GM12878 (cell line): ENCODE data around the gene TRIM71. TPM values are rescaled to one million over a fixed set of nuclear protein-coding genes. Genes with fewer than 3 reads are reported as not detected.

Experiments used
- ATAC-seq: fragments of 200-7000 bp; cut with Tn5 transposase; 3 replicates; pipeline ENCODE4 v1.9.1; 2020; ENCODE audit warnings: mild to moderate bottlenecking, moderate library complexity
- BruUV-seq: library from RNA; stranded (reverse); fragments of 400-500 nt; replicated peaks from 2 replicates; lab custom pipeline; 2021; lab: Mats Ljungman, UMichigan
- CTCF ChIA-PET: fragments of 300-600 bp; sonication (Branson Sonifier 250); formaldehyde crosslinking; extraction: SDS; loops from one replicate; lab custom pipeline; 2021; ENCODE audit warnings: inconsistent platforms; lab: Yijun Ruan, JAX
- POLR2A ChIA-PET: fragments of 350-600 bp; formaldehyde crosslinking; extraction: SDS; loops from one replicate; lab custom pipeline; 2021; ENCODE audit warnings: inconsistent platforms; lab: Charles Lee
- RAD21 ChIA-PET: fragments of 300-600 bp; sonication (Branson Sonifier 250); formaldehyde crosslinking; loops from one replicate; lab custom pipeline; 2023; ENCODE audit warnings: antibody characterized with exemption; ENCODE audit not compliant: unreplicated experiment; lab: Charles Lee
- SMC1A ChIA-PET: fragments of 300-600 bp; sonication (Branson Sonifier 250); formaldehyde crosslinking; loops from one replicate; lab custom pipeline; 2023; ENCODE audit not compliant: unreplicated experiment, uncharacterized antibody; lab: Charles Lee
- DNase-seq: peaks from one replicate; pipeline ENCODE4 v3.0.0-alpha.2; 2011; ENCODE audit warnings: low read depth, low spot score
- FAIRE-seq: peaks from 3 replicates; lab custom pipeline; 2011; peaks lifted over from hg19 to GRCh38; lab: Jason Lieb, UNC
- H2AFZ ChIP-seq: 2 replicates; pipeline ENCODE4 v1.6.0; 2011; ENCODE audit warnings: low read depth, low read length, control low read depth; ENCODE audit not compliant: control insufficient read depth
- H3K27ac ChIP-seq: 2 replicates; pipeline ENCODE4 v1.5.1; 2011; ENCODE audit warnings: control low read depth; ENCODE audit not compliant: control insufficient read depth, insufficient read depth
- H3K27me3 ChIP-seq, 2 experiments: replicated peaks in 1 of 2; 2 replicates each; pipeline versions ENCODE4 v1.6.0 to v1.6.1; 2011; ENCODE audit warnings: low read length in 1 of 2; ENCODE audit not compliant: control insufficient read depth in 2 of 2, insufficient read depth in 2 of 2
- H3K36me3 ChIP-seq, 2 experiments: 2 replicates each; pipeline ENCODE4 v1.5.1; 2011; ENCODE audit warnings: low read length in 1 of 2; ENCODE audit not compliant: control insufficient read depth in 2 of 2, insufficient read depth in 2 of 2
- H3K4me1 ChIP-seq: 2 replicates; pipeline ENCODE4 v1.6.1; 2011; ENCODE audit warnings: mild to moderate bottlenecking, low read length, moderate library complexity, mixed read lengths; ENCODE audit not compliant: control insufficient read depth, insufficient read depth
- H3K4me2 ChIP-seq: 2 replicates; pipeline ENCODE4 v1.6.0; 2011; ENCODE audit warnings: control low read depth; ENCODE audit not compliant: control insufficient read depth, insufficient read depth
- H3K4me3 ChIP-seq: fragments of 200-600 bp; sonication (generic); 2 replicates; pipeline ENCODE4 v1.5.1; 2016
- H3K79me2 ChIP-seq: 2 replicates; pipeline ENCODE4 v1.6.0; 2011; ENCODE audit warnings: low read length; ENCODE audit not compliant: control insufficient read depth, insufficient read depth
- H3K9ac ChIP-seq: 2 replicates; pipeline ENCODE4 v1.8.0; 2011; ENCODE audit warnings: low read length, control low read depth, mixed read lengths; ENCODE audit not compliant: control insufficient read depth, insufficient read depth
- H3K9me3 ChIP-seq: replicated peaks from 3 replicates; pipeline ENCODE4 v1.5.1; 2011; ENCODE audit warnings: mild to moderate bottlenecking, low read length; ENCODE audit not compliant: control insufficient read depth, insufficient read depth
- H4K20me1 ChIP-seq: 2 replicates; pipeline ENCODE4 v1.6.0; 2011; ENCODE audit not compliant: control insufficient read depth, insufficient read depth
- BACH1 ChIP-seq: fragments of 450-650 bp; IDR thresholded peaks from 2 replicates; pipeline ENCODE4 v1.6.1; 2017; ENCODE audit warnings: mild to moderate bottlenecking, borderline replicate concordance
- ESRRA ChIP-seq: IDR thresholded peaks from 2 replicates; pipeline ENCODE4 v1.6.1; 2012; ENCODE audit warnings: mild to moderate bottlenecking, low read length, improper control_type of control experiment
- GATAD2B ChIP-seq: fragments of 450-650 bp; conservative IDR thresholded peaks from 2 replicates; pipeline ENCODE4 v1.6.1; 2017; ENCODE audit warnings: low read depth, mild to moderate bottlenecking, moderate library complexity
- HDAC2 ChIP-seq: fragments of 200-600 bp; sonication (generic); IDR thresholded peaks from 2 replicates; pipeline ENCODE4 v1.6.1; 2017
- MEF2A ChIP-seq: IDR thresholded peaks from 2 replicates; pipeline ENCODE4 v1.6.1; 2011; ENCODE audit warnings: low read depth, mild to moderate bottlenecking, low read length, moderate library complexity; ENCODE audit not compliant: insufficient read depth
- MXI1 ChIP-seq: fragments of 150-350 bp; IDR thresholded peaks from 2 replicates; pipeline ENCODE4 v1.6.1; 2011; ENCODE audit warnings: low read depth, mild to moderate bottlenecking, inconsistent platforms, low read length, improper control_type of control experiment
- NFXL1 ChIP-seq: fragments of 450-650 bp; IDR thresholded peaks from 2 replicates; pipeline ENCODE4 v1.6.1; 2017; ENCODE audit warnings: antibody characterized with exemption, mild to moderate bottlenecking, borderline replicate concordance
- NR2F1 ChIP-seq: fragments of 450-650 bp; conservative IDR thresholded peaks from 2 replicates; pipeline ENCODE4 v1.6.1; 2017; ENCODE audit warnings: mild to moderate bottlenecking
- PAX5 ChIP-seq: IDR thresholded peaks from 2 replicates; pipeline ENCODE4 v1.6.1; 2011; ENCODE audit warnings: low read depth, low read length, borderline replicate concordance
- POLR2A ChIP-seq: IDR thresholded peaks from 2 replicates; pipeline ENCODE4 v1.6.1; 2011; ENCODE audit warnings: low read depth, mild to moderate bottlenecking, low read length
- RBBP5 ChIP-seq: fragments of 200-600 bp; sonication (generic); conservative IDR thresholded peaks from 2 replicates; pipeline ENCODE4 v1.6.1; 2016
- SMAD1 ChIP-seq: fragments of 450-650 bp; IDR thresholded peaks from 2 replicates; pipeline ENCODE4 v1.6.1; 2018; ENCODE audit warnings: mild to moderate bottlenecking, low read depth; ENCODE audit not compliant: partially characterized antibody
- SRF ChIP-seq, 2 experiments: IDR thresholded peaks; 2 replicates each; pipeline ENCODE4 v1.6.1; 2011; ENCODE audit warnings: low read depth in 2 of 2, low read length in 2 of 2, mild to moderate bottlenecking in 1 of 2, moderate library complexity in 1 of 2
- STAT1 ChIP-seq: fragments of 450-650 bp; conservative IDR thresholded peaks from 2 replicates; pipeline ENCODE4 v1.6.1; 2014; ENCODE audit warnings: antibody characterized with exemption, mild to moderate bottlenecking
- TBL1XR1 ChIP-seq: IDR thresholded peaks from 2 replicates; pipeline ENCODE4 v1.6.1; 2012; ENCODE audit warnings: low read depth, low read length, improper control_type of control experiment
- YY1 ChIP-seq: IDR thresholded peaks from 2 replicates; pipeline ENCODE4 v1.6.1; 2011; ENCODE audit warnings: low read depth, mild to moderate bottlenecking, low read length
- WGBS: methylation state at CpG from one replicate; pipeline ENCODE4 v1.1.6; 2016; ENCODE audit warnings: low lambda C conversion rate; ENCODE audit not compliant: insufficient replicate concordance, insufficient coverage; ENCODE audit errors: missing lambda C conversion rate; 5-methylcytosine and 5-hydroxymethylcytosine counted together
- in situ Hi-C: fragments of 300-500 bp; cut with MboI; formaldehyde crosslinking; loops from 9 replicates; pipeline ENCODE4 v1.14.3; 2018; ENCODE audit warnings: mixed read lengths
- intact Hi-C: fragments of 100-400 bp; cut with micrococcal nuclease; formaldehyde crosslinking; loops from one replicate; pipeline ENCODE4 v1.14.2; 2022; ENCODE audit not compliant: unreplicated experiment
- polyA plus RNA-seq, 11 experiments: library from polyadenylated mRNA; depleted of rRNA in 4 of 11; unstranded in 6 of 11; stranded (reverse) in 5 of 11; fragments of >200 nt; fragmentation: Nextera tagmentation in 4 of 11; fragmentation: Illumina TruSeq in 1 of 11; extraction: Ambion mirVana in 4 of 11; extraction: Trizol in 1 of 11; gene quantifications; 1 replicate in 1 of 11; 2 replicates in 10 of 11; pipeline versions ENCODE4 v1.2.1 to v1.2.3, GENCODE V29; 2011 to 2016; ENCODE audit warnings: inconsistent platforms in 2 of 11, missing spikeins in 2 of 11, low read depth in 1 of 11
- total RNA-seq, 4 experiments: library from RNA; depleted of rRNA in 3 of 4; stranded (reverse); fragments of >200 nt in 3 of 4; fragmentation: Illumina TruSeq in 1 of 4; extraction: Trizol in 1 of 4; gene quantifications; 2 replicates each; pipeline versions ENCODE4 v1.2.1 to v1.2.3, GENCODE V29; 2013 to 2021
- TF ChIP-seq, protein P1 (sequence below): fragments of 450-650 bp; IDR thresholded peaks from 2 replicates; pipeline ENCODE4 v1.6.1; 2017; ENCODE audit warnings: low read depth, mild to moderate bottlenecking, moderate library complexity
- TF ChIP-seq, protein P2 (sequence below): IDR thresholded peaks from 2 replicates; pipeline ENCODE4 v1.6.1; 2011; ENCODE audit warnings: mild to moderate bottlenecking, low read depth, low read length, moderate library complexity; ENCODE audit not compliant: insufficient replicate concordance
- TF ChIP-seq, protein P3 (sequence below): fragments of 450-650 bp; formaldehyde crosslinking; IDR thresholded peaks from 2 replicates; pipeline ENCODE4 v1.5.0; 2022; ENCODE audit warnings: mild to moderate bottlenecking, missing genetic modification characterization

The TRIM71 gene
- total and polyA plus RNA-seq, 10 of the 15 experiments (the other 5 are each of a cell fraction or from before 2014, with no cell fraction given), result 0.02 to 1.8 (median 0.16) TPM

DNA sequence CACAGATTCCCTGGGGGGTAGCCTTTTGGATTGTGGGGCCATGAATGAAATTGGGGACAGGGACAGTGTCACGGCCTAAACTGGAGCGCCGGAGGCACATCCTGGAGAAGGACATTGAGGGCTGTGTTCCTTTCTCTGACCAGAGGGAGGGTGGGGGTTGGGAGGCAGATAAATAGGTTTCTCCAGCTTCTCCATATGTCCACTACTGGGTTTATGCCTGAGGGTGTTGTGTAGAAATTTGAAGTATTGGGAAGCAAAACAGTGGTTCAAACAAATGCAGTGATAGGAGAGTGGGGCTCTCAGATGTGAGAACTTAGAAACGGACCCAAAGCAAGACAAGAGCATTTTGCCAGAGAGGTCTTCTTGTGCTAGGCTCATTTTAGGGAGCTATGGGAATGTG lies 34.3 kb downstream of the TRIM71 start (continued):
- TF ChIP-seq, protein P1, sequence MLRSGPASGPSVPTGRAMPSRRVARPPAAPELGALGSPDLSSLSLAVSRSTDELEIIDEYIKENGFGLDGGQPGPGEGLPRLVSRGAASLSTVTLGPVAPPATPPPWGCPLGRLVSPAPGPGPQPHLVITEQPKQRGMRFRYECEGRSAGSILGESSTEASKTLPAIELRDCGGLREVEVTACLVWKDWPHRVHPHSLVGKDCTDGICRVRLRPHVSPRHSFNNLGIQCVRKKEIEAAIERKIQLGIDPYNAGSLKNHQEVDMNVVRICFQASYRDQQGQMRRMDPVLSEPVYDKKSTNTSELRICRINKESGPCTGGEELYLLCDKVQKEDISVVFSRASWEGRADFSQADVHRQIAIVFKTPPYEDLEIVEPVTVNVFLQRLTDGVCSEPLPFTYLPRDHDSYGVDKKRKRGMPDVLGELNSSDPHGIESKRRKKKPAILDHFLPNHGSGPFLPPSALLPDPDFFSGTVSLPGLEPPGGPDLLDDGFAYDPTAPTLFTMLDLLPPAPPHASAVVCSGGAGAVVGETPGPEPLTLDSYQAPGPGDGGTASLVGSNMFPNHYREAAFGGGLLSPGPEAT, result no peak
- TF ChIP-seq NFXL1 (no peak), YY1 (no peak), BACH1 (no peak), SRF (IDR thresholded peaks at IDR 0.05; ENCODE audit: low read depth in 2 of 2, low read length in 2 of 2) (no peak), NR2F1 (no peak)

DNA sequence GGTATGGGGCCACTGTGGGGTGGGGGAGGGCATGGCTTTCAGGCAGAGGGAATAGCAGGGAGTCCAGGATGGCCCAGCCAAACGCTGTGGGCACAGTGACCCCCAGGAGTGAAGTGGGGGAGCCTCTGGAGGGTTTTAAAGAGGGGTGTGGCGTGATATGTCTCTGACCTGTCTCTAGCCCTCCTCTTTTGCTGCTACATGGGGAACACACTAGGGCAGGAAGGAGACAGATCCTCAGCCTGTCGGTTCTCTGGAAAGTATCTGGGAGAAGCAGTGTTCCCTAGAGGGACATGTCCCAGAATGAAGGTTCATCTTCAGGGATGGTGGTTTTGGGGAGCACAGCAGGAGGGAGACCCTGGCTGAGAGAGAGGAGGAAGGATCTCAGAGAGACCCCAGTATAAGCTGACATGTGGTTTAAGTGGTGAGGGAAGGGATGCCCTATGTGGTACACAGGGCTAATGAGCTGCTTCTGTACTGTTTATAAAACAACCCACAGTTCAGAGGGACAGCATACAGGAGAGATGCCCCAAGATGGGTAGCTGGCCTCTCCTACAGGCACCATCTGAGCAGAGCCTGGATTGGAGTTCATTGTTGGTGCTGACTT lies 37.7 kb downstream of the TRIM71 start:
- Histone ChIP-seq H3K36me3 (no peaks in the 10 kb centered on the region), H2AFZ (no peak overlapping the region), H3K4me2 (no peak overlapping the region), H3K4me3 (no peak overlapping the region), H4K20me1 (no peaks in the 10 kb centered on the region), H3K9me3 (no peaks in the 10 kb centered on the region), H3K4me1 (no peaks in the 10 kb centered on the region), H3K9ac (no peak overlapping the region), H3K27ac (no peak overlapping the region), H3K79me2 (no peaks in the 10 kb centered on the region), H3K27me3 (peaks cover 0 to 1% of the 10 kb centered on the region in 2 experiments; a peak in 1 of 4 replicates)
- RAD21 ChIA-PET, result no interaction called here
- WGBS, result 13% methylated on average over 3 of the region's 3 CpGs
- ATAC-seq (no peak), FAIRE-seq (no peak), DNase-seq (no peak)
- in situ Hi-C loops (no loop called here), intact Hi-C loops (no loop called here)
- POLR2A ChIA-PET, result no interaction called here
- SMC1A ChIA-PET, result no interaction called here
- no TSS peak for BruUV-seq
- CTCF ChIA-PET, result no interaction called here
- TF ChIP-seq GATAD2B, result no peak
- no peak for TF ChIP-seq RBBP5
- TF ChIP-seq MXI1, result no peak
- TF ChIP-seq, protein P2, sequence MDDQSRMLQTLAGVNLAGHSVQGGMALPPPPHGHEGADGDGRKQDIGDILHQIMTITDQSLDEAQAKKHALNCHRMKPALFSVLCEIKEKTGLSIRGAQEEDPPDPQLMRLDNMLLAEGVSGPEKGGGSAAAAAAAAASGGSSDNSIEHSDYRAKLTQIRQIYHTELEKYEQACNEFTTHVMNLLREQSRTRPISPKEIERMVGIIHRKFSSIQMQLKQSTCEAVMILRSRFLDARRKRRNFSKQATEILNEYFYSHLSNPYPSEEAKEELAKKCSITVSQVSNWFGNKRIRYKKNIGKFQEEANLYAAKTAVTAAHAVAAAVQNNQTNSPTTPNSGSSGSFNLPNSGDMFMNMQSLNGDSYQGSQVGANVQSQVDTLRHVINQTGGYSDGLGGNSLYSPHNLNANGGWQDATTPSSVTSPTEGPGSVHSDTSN, result no peak
- no peak for TF ChIP-seq MEF2A
- TF ChIP-seq POLR2A, result no peak
- no peak for TF ChIP-seq NFXL1
- no peak for TF ChIP-seq PAX5
- no peak for TF ChIP-seq TBL1XR1
- TF ChIP-seq SMAD1, result no peak
- no peak for TF ChIP-seq ESRRA
- no peak for TF ChIP-seq HDAC2
- TF ChIP-seq, protein P3, sequence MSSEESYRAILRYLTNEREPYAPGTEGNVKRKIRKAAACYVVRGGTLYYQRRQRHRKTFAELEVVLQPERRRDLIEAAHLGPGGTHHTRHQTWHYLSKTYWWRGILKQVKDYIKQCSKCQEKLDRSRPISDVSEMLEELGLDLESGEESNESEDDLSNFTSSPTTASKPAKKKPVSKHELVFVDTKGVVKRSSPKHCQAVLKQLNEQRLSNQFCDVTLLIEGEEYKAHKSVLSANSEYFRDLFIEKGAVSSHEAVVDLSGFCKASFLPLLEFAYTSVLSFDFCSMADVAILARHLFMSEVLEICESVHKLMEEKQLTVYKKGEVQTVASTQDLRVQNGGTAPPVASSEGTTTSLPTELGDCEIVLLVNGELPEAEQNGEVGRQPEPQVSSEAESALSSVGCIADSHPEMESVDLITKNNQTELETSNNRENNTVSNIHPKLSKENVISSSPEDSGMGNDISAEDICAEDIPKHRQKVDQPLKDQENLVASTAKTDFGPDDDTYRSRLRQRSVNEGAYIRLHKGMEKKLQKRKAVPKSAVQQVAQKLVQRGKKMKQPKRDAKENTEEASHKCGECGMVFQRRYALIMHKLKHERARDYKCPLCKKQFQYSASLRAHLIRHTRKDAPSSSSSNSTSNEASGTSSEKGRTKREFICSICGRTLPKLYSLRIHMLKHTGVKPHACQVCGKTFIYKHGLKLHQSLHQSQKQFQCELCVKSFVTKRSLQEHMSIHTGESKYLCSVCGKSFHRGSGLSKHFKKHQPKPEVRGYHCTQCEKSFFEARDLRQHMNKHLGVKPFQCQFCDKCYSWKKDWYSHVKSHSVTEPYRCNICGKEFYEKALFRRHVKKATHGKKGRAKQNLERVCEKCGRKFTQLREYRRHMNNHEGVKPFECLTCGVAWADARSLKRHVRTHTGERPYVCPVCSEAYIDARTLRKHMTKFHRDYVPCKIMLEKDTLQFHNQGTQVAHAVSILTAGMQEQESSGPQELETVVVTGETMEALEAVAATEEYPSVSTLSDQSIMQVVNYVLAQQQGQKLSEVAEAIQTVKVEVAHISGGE (CRISPR knock-in tag), result no peak
- TF ChIP-seq STAT1, result no peak
